ENCODE data around the gene COL25A1.

COL25A1 gene

GRCh38 chr4:108811486-108811885, 491.0 kb downstream of the COL25A1 start:
- DNase-seq (ENCODE audit: low read depth), result no peak

DNA sequence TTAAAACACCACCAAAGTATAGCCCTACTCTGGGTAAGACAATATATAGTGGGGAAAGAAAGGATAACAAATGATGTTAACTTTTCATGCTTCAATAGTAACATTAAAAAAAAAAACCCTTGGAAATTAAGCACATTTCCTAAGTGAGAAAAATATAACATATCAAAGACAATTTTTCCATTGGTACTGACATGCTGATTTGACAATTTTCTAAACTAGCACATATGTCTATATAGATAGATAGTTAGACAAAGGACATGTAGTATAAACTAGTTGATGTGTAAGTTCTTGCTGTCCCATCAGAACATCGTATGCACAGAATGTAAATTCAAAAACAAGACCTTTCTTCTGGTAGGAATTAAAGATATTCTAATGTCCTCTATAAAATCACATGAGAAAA, 492.4 kb downstream of the COL25A1 start:
- no peak for DNase-seq (ENCODE audit: low read depth)

DNA sequence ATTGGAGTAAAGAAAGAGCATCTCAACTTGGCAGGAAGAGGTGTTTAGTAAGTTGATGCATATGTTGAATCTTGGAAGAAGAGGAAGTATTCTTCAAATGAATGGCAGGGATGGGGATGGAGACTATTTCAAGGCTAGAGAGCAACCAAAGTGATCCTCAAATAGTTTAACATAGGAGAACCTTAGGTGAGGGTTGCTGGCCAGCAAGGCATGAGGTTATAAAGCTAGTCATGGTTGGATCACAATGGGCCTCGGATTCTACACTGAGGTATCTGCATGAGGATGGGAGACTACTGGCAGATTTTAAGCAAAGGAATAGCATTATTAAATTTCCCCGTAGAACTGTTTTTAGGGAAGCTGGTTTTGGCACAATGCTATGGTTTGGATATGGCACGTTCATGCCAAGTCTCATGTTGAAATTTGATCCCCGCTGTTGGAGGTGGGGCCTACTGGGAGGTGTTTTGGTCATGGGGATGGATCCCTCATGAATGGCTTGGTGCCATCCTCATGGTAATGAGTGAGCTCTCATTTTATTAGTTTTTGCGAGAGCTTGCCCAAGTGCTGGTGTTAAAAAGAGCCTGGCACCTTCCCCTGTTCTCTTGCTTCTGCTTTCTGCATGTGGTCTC, 497.7 kb downstream of the COL25A1 start:
- no peak for DNase-seq (ENCODE audit: low read depth)

DNA sequence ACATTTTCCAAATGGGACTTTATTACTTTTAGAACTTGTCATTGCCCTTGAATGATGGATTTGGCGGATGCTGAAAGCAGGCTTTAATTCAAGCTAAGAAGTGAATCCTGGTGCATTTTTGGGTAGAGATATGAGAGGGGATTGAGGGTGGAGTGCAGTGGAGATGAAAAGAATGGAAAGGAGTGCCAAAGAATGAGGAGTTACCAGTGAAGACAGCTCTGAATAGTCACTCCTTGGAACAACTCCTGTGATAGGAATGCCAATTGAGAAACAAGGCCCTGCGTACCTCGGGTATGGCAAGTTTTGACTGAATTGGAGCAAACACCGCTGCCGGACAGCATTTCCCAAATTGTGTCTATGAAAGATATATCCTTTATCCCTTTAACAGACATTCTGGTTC, 503.2 kb downstream of the COL25A1 start:
- no peak for DNase-seq (ENCODE audit: low read depth)

GRCh38 chr4:108796173-108796572, 506.3 kb downstream of the COL25A1 start:
- no peak for DNase-seq (ENCODE audit: low read depth)

DNA sequence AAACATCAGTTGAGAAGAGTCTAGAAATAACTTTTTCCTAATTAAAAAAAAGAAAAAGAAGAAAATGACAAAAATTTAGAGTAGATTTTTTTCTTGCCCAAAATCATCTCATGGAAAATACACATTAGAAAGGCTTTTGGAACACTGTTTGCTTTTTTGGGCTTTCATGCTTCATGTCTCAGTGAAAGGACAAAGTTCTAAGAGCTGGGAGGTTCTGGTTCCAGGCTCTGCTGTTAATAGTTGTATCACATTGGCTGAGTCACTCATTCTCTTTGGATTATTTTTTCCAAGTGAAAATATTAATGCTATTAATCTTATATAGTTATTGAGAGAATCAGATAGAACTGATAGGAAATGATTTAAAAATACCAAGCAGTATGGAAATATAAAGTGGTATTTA, 506.7 kb downstream of the COL25A1 start:
- no peak for DNase-seq (ENCODE audit: low read depth)

DNA sequence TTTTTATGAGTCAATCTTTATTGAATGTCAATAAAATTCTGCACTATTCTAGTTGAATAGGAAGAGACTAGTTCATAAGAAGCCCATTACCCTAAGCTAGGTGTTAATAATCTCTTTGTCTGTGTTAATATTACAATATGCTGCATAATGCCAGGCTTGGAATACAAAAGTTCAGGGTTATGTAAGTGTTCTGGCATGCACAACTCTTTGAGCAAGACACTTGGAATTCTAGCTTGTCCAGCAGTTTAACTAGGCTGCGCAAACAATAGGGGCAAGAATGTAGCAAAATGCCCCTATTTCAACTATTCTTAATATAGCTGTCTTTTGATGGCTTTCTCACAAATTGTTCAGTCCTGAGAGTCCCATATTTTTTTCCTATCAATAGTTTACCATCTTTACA, 508.3 kb downstream of the COL25A1 start:
- DNase-seq (ENCODE audit: low read depth), result no peak

DNA sequence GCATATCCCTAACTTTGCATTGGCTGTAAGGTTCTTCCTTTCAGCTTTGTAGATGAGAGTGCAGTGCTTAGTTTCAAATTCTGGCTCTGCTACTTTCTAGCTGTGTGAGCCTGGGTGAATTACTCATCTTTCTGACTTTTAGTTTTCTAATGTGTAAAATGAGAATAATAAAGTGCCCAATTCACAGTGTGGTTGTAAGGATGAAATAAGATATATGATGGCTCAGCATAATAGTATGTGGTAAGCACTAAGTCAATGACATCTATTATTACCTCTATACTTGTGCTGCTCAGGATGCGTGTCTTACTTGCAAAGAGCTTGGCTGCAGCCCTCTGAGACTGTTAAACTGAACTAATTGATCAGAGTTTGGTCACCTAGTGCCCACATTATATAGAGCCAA, 509.0 kb downstream of the COL25A1 start:
- DNase-seq (ENCODE audit: low read depth), result no peak

DNA sequence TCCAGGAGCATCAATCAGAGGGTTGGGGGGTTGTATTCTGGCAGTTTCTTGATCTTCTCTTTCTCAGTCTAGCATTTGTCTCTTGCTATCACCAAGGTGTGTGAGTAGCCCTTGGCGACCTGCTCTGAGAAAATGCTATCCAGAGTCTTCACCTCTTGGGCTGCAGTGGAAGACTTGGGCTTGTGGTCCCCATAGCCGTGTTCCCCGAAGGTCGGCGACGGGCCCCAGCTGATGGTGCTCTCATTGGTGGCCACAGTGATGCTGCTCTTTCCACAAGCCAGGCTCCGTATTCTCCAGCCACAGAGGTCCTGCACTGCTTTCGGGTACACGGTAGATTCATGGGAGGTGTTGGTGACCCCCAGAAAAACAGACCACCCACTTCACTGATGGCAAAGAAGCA, 513.7 kb downstream of the COL25A1 start:
- DNase-seq (ENCODE audit: low read depth), result no peak

DNA sequence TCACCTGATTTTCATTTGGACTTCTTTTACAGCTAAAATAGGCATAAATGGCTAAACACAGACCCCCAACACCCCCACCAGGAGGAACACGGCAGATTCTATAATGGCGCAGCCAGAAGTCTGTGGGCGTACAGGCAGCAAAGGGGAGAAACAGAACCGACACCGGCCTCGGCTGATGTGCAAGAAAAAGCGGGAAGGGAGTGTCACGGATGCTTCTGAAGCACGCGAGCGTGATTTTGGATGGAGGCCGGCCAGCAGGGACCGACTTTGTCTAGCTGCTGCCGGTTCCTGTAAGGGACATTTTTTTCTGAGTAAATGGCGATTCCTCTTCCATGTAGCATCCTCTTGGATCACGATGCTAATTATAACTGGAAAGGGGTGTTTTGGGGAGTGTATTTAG, 514.7 kb downstream of the COL25A1 start:
- DNase-seq (ENCODE audit: low read depth), result no peak

DNA sequence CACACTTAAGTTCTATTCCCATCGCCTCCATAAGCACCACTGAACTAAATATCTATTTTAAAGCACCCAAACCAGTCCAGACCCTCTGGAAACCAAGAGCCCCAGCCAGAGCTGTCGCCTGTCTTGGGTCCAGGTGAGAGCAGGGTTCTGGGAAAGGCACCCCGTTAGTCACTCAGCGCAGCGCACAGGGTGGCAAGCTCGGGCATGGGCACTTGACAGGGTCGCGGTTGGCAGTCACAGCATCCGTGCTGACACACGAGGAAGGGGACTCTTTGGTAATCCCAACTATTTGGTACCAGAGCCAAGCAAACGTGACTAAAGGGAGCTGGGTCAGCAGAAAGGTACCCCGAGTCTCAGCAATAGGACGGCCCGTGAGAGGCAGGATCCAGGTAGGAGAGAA, 515.4 kb downstream of the COL25A1 start:
- no peak for DNase-seq (ENCODE audit: low read depth)

GRCh38 chr4:108786351-108786750, 516.1 kb downstream of the COL25A1 start:
- no peak for DNase-seq (ENCODE audit: low read depth)

- no peak for DNase-seq (ENCODE audit: low read depth)
Measured at GRCh38 chr4:108783665-108784463, 518.6 kb downstream of the COL25A1 start.

DNA sequence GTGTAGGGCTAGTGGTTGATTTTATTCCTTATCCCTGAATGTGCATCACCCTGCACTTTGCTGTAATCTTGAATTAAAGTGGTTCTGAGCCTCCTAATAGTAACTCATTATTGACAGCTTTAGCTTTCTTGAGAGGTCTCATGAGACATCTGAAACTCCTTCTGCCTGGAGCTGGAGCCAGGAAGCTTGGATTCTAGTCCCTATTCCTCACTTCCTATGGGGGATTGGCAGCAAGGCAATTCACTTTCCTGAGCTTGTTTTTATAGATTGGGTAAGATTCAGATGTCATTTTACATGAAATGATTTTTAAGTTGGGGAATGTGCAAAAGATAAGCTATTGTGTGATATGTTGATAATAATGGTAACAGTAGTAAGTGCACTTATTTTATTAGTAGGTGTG, 522.5 kb downstream of the COL25A1 start:
- DNase-seq (ENCODE audit: low read depth), result no peak

GRCh38 chr4:108777388-108777787, 525.1 kb downstream of the COL25A1 start:
- DNase-seq (ENCODE audit: low read depth), result no peak

- DNase-seq (ENCODE audit: low read depth), result no peak
Measured at GRCh38 chr4:108775921-108776320, 526.5 kb downstream of the COL25A1 start.

DNA sequence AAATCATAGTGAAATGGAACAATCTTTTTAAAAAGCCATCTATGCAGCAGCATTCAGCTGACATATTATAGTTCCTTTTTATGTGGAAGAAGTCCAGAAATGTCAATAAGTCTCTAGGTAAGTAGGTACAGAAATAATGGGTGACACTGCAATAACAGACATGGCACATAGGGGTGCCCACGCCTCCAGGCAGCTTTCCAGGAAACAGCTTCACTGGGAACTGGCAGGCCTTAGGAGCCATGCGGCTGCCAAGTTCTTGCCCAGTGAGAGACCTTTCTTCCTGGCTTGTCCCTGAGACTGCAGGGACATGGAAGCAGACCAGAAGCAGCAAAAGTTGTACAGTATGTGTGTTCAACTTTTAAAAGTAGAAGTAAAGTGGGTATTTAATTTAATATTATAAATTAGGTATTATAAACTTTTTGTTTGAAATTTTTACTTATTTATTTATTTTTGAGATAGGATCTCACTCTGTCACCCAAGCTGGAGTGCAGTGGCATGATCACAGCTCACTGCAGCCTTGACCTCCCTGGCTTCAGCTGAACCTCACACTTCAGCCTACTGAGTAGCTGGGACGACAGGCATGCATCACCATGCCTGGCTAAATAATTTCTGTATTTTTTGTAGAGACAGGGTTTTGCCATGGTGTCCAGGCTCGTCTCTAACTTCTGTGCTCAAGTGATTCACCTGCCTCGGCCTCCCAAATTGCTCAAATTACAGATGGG, 527.5 kb downstream of the COL25A1 start:
- no peak for DNase-seq (ENCODE audit: low read depth)

DNA sequence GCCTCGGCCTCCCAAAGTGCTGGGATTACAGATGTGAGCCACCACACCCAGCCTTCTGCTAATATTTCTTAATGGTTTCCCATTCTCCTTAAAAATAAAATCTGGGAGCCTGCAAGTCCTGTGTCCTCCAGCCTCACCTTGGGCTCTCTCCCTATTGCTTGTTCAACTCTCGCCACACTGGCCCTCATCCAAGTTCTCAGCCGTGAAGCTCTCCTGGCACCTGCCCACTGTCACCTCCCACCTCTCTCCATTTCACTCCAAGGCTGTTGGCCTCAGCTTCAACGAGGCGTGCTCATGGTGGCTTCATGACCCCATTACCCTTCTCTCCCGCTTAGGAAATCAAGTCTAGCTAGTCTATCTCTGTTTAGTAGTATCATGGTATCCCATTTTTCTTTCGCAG, 530.1 kb downstream of the COL25A1 start:
- DNase-seq (ENCODE audit: low read depth), result no peak

DNA sequence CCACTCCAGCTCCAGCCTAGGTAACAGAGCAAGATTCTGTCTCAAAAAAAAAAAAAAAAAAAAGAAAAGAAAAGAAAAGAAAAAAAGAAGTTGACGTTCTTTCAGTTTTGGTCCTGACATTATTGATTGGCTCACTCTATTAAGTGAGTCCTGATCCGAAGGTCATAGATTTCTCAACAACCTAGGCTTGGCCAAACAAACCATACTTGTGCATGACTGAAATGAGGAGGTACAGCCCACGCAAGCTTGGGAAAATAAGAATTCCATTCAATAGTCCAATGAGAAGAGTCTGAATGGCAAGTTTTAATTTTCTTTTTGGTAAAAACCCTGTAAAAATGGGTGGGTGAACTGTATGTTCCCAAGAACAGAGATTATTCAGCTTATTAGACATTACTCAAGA, 536.4 kb downstream of the COL25A1 start:
- DNase-seq (ENCODE audit: low read depth), result no peak

GRCh38 chr4:108763986-108764385, 538.5 kb downstream of the COL25A1 start:
- no peak for DNase-seq (ENCODE audit: low read depth)

GRCh38 chr4:108763226-108763593, 539.2 kb downstream of the COL25A1 start:
- DNase-seq (ENCODE audit: low read depth), result no peak

GRCh38 chr4:108762559-108763225, 539.8 kb downstream of the COL25A1 start, which contains the start of gene ETNPPL:
TSS of gene ETNPPL (minus strand) at chr4:108763053. CDS start at chr4:108762898, 155 bp downstream.
- DNase-seq (ENCODE audit: low read depth), result no peak

All from stimulated activated CD8-positive, alpha-beta memory T cell treated with anti-CD3 and anti-CD28 coated beads, Interleukin-7, amount 100 ng/mL, for 24 hours (primary cell).